Activated CD4-positive, CD25-positive, alpha-beta regulatory T cell treated with anti-CD3 and anti-CD28 coated beads, Interleukin-2, amount 50 U/mL, for 16 hours (primary cell): ENCODE results near the gene TGM6.

Experiments
- DNase-seq: peaks from one replicate; pipeline ENCODE4 v3.0.0-alpha.2; 2020; ENCODE audit warnings: low read depth, low spot score

TGM6 gene

GRCh38 chr20:2380601-2381000 lies at the start of gene TGM6:
TSS of gene TGM6 (plus strand) at chr20:2380901. CDS start at chr20:2380969, 68 bp downstream.
- no peak for DNase-seq

GRCh38 chr20:2331106-2331505 lies 49.6 kb upstream of the TGM6 start:
- no peak for DNase-seq

GRCh38 chr20:2331901-2332565 lies 48.7 kb upstream of the TGM6 start:
- DNase-seq = no peak

GRCh38 chr20:2332711-2333110 lies 48.0 kb upstream of the TGM6 start:
- no peak for DNase-seq

GRCh38 chr20:2333821-2334220 lies 46.9 kb upstream of the TGM6 start:
- no peak for DNase-seq

GRCh38 chr20:2335096-2335870 lies 45.4 kb upstream of the TGM6 start:
- no peak for DNase-seq

- no peak for DNase-seq
Measured at GRCh38 chr20:2336471-2336870, 44.2 kb upstream of the TGM6 start.

- no peak for DNase-seq
Measured at GRCh38 chr20:2337142-2337541, 43.6 kb upstream of the TGM6 start.

GRCh38 chr20:2338411-2339066 lies 42.2 kb upstream of the TGM6 start:
- no peak for DNase-seq

GRCh38 chr20:2340136-2340535 lies 40.6 kb upstream of the TGM6 start:
- no peak for DNase-seq

- no peak for DNase-seq
Measured at GRCh38 chr20:2340823-2341222, 39.9 kb upstream of the TGM6 start.

GRCh38 chr20:2341336-2341735 lies 39.4 kb upstream of the TGM6 start:
- DNase-seq = no peak

GRCh38 chr20:2342243-2342642 lies 38.5 kb upstream of the TGM6 start:
- no peak for DNase-seq

- DNase-seq = no peak
Measured at GRCh38 chr20:2346188-2346587, 34.5 kb upstream of the TGM6 start.

- DNase-seq = no peak
Measured at GRCh38 chr20:2348336-2348735, 32.4 kb upstream of the TGM6 start.

GRCh38 chr20:2349801-2350200 lies 30.9 kb upstream of the TGM6 start:
- DNase-seq = no peak

- DNase-seq = no peak
Measured at GRCh38 chr20:2350606-2351005, 30.1 kb upstream of the TGM6 start.

GRCh38 chr20:2353231-2353630 lies 27.5 kb upstream of the TGM6 start:
- no peak for DNase-seq

GRCh38 chr20:2357114-2357513 lies 23.6 kb upstream of the TGM6 start:
- DNase-seq = no peak

GRCh38 chr20:2358006-2358405 lies 22.7 kb upstream of the TGM6 start:
- no peak for DNase-seq

- no peak for DNase-seq
Measured at GRCh38 chr20:2361035-2361593, 19.6 kb upstream of the TGM6 start.

GRCh38 chr20:2363187-2363586 lies 17.5 kb upstream of the TGM6 start:
- no peak for DNase-seq
